Measurements from ENCODE around the gene BICC1.

GRCh38 chr10:58590152-58590840 is 77.6 kb downstream of the BICC1 start:
- no peak for TF ChIP-seq EZH2 (IDR thresholded peaks at IDR 0.05)
- no peak for TF ChIP-seq CTCF (IDR thresholded peaks at IDR 0.05)
